ENCODE measurements around the gene ATP6V1F.

Gene ATP6V1F

DNA sequence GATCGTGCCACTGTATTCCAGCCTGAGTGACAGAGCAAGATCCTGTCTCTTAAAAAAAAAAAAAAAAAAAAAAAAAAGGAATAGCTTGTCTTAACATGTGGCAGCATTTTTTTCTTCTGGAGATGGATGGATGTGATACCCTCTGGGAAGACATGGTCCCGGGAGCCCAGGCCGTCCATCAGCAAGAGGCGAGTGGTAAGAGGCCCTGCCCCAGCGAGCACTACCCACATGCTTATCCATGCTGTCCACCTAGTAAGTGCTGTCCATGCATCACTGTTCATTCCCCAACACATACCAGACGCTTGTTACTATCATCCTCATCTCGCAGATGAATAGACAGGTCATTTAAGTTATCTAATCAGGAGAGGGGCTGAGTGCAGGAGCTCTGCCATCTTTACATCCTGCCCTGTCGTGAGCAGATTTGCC, 12.9 kb downstream of the ATP6V1F start:
- DNase-seq (ENCODE audit: insufficient read length, low spot score): no peak
- FAIRE-seq: no peak
- TF ChIP-seq POLR2A (IDR thresholded peaks at IDR 0.05; ENCODE audit: low read depth, low read length): no peak
- no peak for TF ChIP-seq PAX5 (IDR thresholded peaks at IDR 0.05; ENCODE audit: insufficient read depth, low read length, severe bottlenecking)
- no peak for TF ChIP-seq TAF1 (IDR thresholded peaks at IDR 0.05; ENCODE audit: low read depth, low read length)
- TF ChIP-seq POU2F2 (IDR thresholded peaks at IDR 0.05; ENCODE audit: low read depth, low read length): no peak
- TF ChIP-seq POLR2AphosphoS5 (IDR thresholded peaks at IDR 0.05; ENCODE audit: low read depth, low read length): no peak
- no peak for TF ChIP-seq SPI1 (IDR thresholded peaks at IDR 0.05; ENCODE audit: low read depth, low read length)

DNA sequence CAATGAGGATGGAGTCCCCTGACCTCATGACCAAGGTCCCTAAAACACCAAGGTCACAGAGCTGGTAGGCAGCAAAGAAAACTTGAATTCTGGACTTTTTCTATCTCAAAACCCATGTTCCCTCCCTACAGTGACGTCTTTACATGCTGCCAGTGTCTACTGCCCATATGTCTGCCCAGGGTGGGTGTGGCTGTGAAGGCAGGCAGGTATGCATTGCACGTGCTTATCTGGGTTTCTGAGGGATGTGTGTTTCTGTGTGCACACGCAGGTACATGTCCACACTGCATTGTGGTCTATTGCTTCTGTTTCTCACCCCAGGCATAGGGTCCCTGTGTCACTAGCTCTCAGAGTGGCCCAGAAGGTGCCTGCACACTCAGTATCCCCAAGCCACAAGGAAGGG, 13.5 kb downstream of the ATP6V1F start:
- FAIRE-seq (no peak), DNase-seq (ENCODE audit: insufficient read length, low spot score) (no peak)
- no peak for TF ChIP-seq PAX5 (IDR thresholded peaks at IDR 0.05; ENCODE audit: insufficient read depth, low read length, severe bottlenecking)
- TF ChIP-seq POLR2A (IDR thresholded peaks at IDR 0.05; ENCODE audit: low read depth, low read length): no peak
- TF ChIP-seq SPI1 (IDR thresholded peaks at IDR 0.05; ENCODE audit: low read depth, low read length): no peak
- no peak for TF ChIP-seq POLR2AphosphoS5 (IDR thresholded peaks at IDR 0.05; ENCODE audit: low read depth, low read length)
- no peak for TF ChIP-seq POU2F2 (IDR thresholded peaks at IDR 0.05; ENCODE audit: low read depth, low read length)
- TF ChIP-seq TAF1 (IDR thresholded peaks at IDR 0.05; ENCODE audit: low read depth, low read length): no peak

DNA sequence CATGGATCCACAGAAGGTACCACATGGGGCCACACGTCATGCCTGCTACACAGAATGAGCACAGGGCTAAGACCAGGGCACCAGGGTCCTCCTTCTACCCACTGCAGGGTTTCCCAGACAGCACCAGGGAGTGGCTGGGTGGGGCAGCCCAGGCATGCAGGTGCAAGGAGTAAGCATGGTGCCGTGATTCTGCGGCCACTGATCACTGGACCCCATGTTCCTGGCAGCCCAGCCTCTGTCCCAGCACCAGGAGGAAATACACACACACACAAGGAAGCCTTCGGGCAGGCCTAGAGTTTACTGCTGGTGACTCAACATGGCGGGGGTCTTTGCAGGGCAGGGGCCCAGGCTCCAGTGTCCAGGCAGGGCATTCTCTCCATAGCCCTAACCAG, 13.9 kb downstream of the ATP6V1F start:
- TF ChIP-seq TAF1 (IDR thresholded peaks at IDR 0.05; ENCODE audit: low read depth, low read length) (no peak), POLR2AphosphoS5 (IDR thresholded peaks at IDR 0.05; ENCODE audit: low read depth, low read length) (no peak), SPI1 (IDR thresholded peaks at IDR 0.05; ENCODE audit: low read depth, low read length) (no peak), POU2F2 (IDR thresholded peaks at IDR 0.05; ENCODE audit: low read depth, low read length) (no peak), PAX5 (IDR thresholded peaks at IDR 0.05; ENCODE audit: insufficient read depth, low read length, severe bottlenecking) (no peak), POLR2A (IDR thresholded peaks at IDR 0.05; ENCODE audit: low read depth, low read length) (no peak)
- no peak for DNase-seq (ENCODE audit: insufficient read length, low spot score)
- no peak for FAIRE-seq

DNA sequence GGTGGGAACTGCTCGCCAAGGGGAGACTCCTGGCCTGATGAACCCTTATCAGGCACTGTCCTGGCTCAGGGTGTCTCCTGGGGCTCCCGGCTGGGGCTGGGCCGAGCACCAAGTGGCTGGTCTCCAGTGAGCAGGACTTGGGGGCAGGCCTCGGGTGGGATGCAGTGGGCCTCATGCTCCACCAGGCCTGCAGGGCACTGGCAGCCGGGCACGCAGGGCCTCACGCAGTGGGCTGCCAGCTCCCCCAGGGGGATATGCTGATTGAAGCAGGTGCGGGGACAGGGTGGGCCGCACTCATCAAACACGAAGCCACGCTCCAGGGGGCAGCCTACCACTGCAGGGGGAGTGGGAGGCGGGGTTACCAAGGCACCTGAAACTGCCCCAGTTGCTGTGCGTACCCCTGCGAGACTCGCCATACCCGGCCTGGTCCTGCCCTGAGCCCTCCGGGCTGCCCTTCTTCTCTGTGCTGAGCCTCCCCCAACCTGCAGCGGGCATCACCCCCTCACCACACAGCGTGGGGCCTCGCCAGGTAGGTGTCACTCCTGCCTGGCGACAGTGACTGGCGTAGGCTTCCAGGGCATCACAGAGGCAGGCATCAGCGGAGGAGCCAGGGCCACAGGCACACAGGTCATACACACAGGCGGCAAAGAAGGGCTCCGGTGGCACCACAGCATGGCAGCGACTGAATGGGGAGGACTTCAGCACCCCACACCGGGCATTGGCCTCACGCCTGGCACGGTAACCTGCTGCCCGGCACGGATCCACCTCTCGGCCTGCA, 14.5 kb downstream of the ATP6V1F start:
- no peak for FAIRE-seq
- TF ChIP-seq SPI1 (IDR thresholded peaks at IDR 0.05; ENCODE audit: low read depth, low read length) (no peak), PAX5 (IDR thresholded peaks at IDR 0.05; ENCODE audit: insufficient read depth, low read length, severe bottlenecking) (no peak), POLR2AphosphoS5 (IDR thresholded peaks at IDR 0.05; ENCODE audit: low read depth, low read length) (no peak), POLR2A (IDR thresholded peaks at IDR 0.05; ENCODE audit: low read depth, low read length) (no peak), POU2F2 (IDR thresholded peaks at IDR 0.05; ENCODE audit: low read depth, low read length) (no peak), TAF1 (IDR thresholded peaks at IDR 0.05; ENCODE audit: low read depth, low read length) (no peak)
- DNase-seq (ENCODE audit: insufficient read length, low spot score): no peak

- no peak for DNase-seq (ENCODE audit: insufficient read length, low spot score)
- no peak for FAIRE-seq
- TF ChIP-seq SPI1 (IDR thresholded peaks at IDR 0.05; ENCODE audit: low read depth, low read length) (no peak), POU2F2 (IDR thresholded peaks at IDR 0.05; ENCODE audit: low read depth, low read length) (no peak), TAF1 (IDR thresholded peaks at IDR 0.05; ENCODE audit: low read depth, low read length) (no peak), PAX5 (IDR thresholded peaks at IDR 0.05; ENCODE audit: insufficient read depth, low read length, severe bottlenecking) (no peak), POLR2AphosphoS5 (IDR thresholded peaks at IDR 0.05; ENCODE audit: low read depth, low read length) (no peak), POLR2A (IDR thresholded peaks at IDR 0.05; ENCODE audit: low read depth, low read length) (no peak)
Observed at GRCh38 chr7:128877756-128878120, 15.1 kb downstream of the ATP6V1F start.

- FAIRE-seq (no peak), DNase-seq (ENCODE audit: insufficient read length, low spot score) (no peak)
- TF ChIP-seq TAF1 (IDR thresholded peaks at IDR 0.05; ENCODE audit: low read depth, low read length) (no peak), POU2F2 (IDR thresholded peaks at IDR 0.05; ENCODE audit: low read depth, low read length) (no peak), POLR2AphosphoS5 (IDR thresholded peaks at IDR 0.05; ENCODE audit: low read depth, low read length) (no peak), PAX5 (IDR thresholded peaks at IDR 0.05; ENCODE audit: insufficient read depth, low read length, severe bottlenecking) (no peak), SPI1 (IDR thresholded peaks at IDR 0.05; ENCODE audit: low read depth, low read length) (no peak), POLR2A (IDR thresholded peaks at IDR 0.05; ENCODE audit: low read depth, low read length) (no peak)
Observed at GRCh38 chr7:128878226-128879105, 15.8 kb downstream of the ATP6V1F start.

DNA sequence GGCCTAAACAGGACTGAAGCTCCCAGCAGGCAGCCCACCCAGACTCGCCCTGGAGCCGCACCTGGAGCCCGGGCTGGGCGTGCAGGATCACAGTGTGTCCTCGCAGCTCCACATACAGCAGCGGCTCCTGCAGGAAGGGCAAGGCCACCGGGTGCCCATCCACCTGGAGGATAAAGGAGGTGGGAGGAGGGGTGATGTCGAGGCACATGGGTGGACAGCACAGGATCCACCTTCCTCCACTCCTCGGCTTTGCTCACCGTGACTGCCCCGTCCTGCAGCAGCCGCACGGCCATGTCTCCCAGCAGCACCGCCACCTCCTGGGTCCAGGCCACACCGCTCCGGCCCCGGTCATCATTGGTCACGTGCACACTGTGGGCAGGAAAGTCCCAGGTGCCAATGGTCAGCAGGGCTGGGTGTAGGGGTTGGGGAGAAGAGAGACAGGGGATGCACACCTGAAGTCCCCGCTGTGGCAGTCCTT, 16.8 kb downstream of the ATP6V1F start:
- FAIRE-seq (no peak), DNase-seq (ENCODE audit: insufficient read length, low spot score) (no peak)
- TF ChIP-seq TAF1 (IDR thresholded peaks at IDR 0.05; ENCODE audit: low read depth, low read length) (no peak), POLR2A (IDR thresholded peaks at IDR 0.05; ENCODE audit: low read depth, low read length) (no peak), PAX5 (IDR thresholded peaks at IDR 0.05; ENCODE audit: insufficient read depth, low read length, severe bottlenecking) (no peak), POLR2AphosphoS5 (IDR thresholded peaks at IDR 0.05; ENCODE audit: low read depth, low read length) (no peak), POU2F2 (IDR thresholded peaks at IDR 0.05; ENCODE audit: low read depth, low read length) (no peak), SPI1 (IDR thresholded peaks at IDR 0.05; ENCODE audit: low read depth, low read length) (no peak)

- no peak for TF ChIP-seq POLR2A (IDR thresholded peaks at IDR 0.05; ENCODE audit: low read depth, low read length)
- TF ChIP-seq SPI1 (IDR thresholded peaks at IDR 0.05; ENCODE audit: low read depth, low read length): no peak
- no peak for TF ChIP-seq PAX5 (IDR thresholded peaks at IDR 0.05; ENCODE audit: insufficient read depth, low read length, severe bottlenecking)
- TF ChIP-seq TAF1 (IDR thresholded peaks at IDR 0.05; ENCODE audit: low read depth, low read length): no peak
- TF ChIP-seq POU2F2 (IDR thresholded peaks at IDR 0.05; ENCODE audit: low read depth, low read length): no peak
- no peak for TF ChIP-seq POLR2AphosphoS5 (IDR thresholded peaks at IDR 0.05; ENCODE audit: low read depth, low read length)
- DNase-seq (ENCODE audit: insufficient read length, low spot score): no peak
- no peak for FAIRE-seq
Observed at GRCh38 chr7:128879939-128880746, 17.5 kb downstream of the ATP6V1F start.

Data from GM12891 (cell line).